Stimulated activated CD4-positive, alpha-beta T cell treated with anti-CD3 and anti-CD28 coated beads, Interleukin-15, amount 100 ng/mL, for 48 hours (primary cell): Measurements from ENCODE around the gene ARID1B.

Experiments
- DNase-seq, 2 donors: peaks; one replicate each; pipeline ENCODE4 v3.0.0-alpha.2; 2020; ENCODE audit warnings: low read depth in 2 of 2

The ARID1B gene

DNA sequence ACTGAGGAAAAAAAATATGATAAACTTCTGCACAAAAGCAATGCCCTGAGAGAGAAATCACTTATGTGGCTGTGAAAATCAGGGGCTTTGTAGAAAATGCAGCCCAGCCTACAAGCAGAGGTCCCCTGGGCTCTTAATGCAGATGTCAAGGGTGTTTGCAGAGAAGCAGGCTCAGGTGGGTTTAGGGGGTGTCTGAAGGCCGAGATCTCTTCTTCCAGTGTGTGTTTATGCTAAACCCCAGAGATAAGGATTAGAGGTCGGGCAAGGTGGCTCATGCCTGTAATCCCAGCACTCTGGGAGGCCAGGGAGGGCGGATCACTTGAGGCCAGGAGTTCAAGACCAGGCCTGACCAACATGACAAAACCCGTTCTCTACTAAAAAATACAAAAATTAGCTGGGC, 467.6 kb downstream of the ARID1B start:
- no peak for DNase-seq

DNA sequence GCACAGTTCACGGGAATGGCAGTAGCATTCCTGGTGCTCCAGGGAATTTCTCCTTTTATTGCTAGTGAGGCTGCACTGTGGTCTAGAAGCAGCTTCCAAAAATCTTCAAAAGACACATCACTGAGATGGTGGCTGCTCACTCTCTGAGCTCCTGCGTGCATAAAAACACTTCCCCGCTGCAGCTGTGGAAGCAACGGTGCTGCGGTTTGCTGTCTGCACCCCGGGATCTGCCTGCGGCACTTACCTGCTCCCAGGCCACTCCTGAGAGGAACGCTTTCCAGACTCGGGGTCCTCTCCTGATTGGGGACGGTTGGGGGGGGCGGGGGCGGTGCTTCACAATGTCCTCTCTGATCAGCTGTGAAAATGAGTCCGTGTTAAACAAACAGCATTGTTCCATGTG, 468.3 kb downstream of the ARID1B start:
- no peak for DNase-seq

- no peak for DNase-seq
These were observed 469.0 kb downstream of the ARID1B start for GRCh38 chr6:157246048-157246630.

DNA sequence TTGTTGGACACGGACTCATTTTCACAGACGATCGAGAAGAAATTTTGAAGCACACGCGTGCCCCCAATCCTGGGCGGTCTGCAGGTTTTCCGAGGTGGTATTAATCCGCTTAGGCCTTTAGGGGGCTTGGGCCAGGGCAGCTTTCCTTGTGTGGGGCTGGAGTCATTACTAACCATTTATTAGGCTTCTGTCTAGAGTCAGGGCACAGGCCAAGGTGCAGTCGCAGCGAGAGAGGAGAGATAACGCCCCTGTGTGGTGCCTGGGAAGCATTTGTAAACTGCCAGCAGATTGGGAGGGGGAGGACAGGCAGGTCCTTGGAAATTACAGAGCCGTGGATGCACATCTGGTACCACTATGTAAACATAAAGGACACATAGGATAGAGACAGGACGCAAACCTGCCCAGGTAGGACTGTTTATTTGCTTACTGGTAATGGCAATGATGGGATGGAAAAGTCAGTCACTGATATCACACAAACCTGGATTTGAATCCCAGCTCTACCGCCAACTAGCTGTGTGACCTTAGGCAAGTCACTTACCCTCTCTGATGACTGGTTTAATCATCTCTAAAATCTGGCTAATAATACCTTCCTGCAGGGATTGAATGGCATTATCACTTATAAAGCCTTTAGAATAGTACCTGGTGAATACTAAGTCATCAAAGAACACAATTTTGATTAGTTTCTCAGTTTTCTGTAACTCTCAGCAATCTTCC, 469.8 kb downstream of the ARID1B start:
- no peak for DNase-seq

- no peak for DNase-seq
These were observed 471.1 kb downstream of the ARID1B start for GRCh38 chr6:157248264-157248663.

DNA sequence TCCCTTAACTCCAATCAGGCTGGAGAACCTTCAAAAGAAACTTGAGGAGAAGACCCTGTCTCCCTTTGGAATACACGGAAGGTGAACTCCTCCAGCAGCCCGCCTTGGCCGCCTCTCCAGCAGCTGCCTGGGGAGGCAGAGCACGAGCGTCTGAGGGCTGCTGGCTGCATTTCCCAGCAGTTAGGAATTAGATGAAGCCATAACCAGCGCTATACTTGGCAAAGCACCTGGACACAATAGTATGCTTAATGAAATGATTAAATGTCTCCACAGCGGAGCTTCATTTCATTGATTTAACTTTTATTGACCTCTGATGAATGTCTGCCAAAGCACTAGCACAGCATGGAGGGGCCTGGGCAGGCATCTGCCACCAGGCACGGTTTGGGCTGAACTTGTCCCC, 472.6 kb downstream of the ARID1B start:
- no peak for DNase-seq

DNA sequence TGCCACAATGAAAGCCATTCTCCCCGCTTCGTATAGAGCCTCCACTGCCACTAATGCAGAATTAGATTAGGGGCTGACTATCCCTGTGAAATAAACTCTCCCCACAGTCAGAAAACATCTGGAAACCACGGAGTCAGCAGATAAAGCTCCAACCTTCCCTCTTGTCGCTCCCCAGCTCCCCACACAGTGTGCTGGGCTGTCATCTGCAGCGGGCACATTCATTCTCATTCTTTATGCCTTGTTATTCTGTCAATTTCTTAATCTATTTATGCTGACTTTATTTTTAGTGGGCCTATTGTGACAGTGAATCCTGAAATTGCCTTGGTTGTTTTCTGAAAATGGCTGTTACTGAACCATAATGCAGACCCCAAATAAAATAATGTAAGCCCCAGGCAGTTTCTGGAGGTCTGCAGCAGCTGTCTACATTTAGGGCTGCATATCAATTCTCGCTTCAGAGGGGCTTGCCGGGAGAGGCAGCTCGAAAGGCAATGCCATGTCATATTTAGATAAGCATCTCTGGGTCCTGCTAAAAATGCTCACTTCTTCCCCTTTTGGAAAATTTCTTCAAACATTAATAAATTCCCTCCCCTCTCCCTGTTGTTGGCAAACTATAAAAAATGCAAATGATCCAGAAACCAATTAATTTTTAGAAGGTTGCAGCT, 474.5 kb downstream of the ARID1B start:
- no peak for DNase-seq

DNA sequence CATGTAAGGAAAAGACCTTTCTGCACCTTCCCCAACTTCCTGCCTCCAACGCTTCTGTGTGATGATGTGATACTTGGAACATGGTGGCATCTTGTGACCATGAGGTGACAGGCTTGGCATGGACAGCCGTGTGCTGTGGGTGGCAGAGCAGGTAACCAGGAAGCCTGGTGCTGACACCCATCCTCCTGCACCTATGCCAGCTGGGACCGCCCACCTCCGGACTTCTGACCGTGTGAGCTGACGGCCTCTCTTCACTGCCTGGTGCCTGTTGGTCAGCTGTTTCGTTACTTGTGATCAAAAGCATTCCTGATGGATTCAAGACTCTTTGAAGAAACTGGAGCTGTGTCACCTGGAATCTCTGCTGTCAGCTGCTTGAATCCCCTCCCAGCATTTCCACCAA, 475.8 kb downstream of the ARID1B start:
- no peak for DNase-seq

DNA sequence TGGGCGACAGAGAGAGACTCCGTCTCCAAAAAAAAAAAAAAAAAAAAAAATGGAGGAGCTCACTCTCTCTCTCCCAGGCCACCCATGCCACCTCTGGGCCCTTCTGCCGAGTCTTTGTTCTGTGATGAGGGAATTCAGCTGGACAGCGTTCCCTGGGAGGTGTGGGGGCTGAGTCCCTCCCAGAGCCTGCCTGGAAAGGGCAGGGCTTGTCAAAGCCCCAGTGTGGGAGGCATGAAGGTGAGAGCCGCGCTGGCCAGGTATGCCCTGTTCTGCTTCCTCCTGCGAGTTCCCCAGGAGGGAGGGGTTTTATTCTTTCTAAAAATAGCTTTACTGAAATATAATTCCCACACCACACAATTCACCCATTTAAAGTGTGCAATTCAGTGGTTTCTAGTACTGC, 476.5 kb downstream of the ARID1B start:
- DNase-seq: no peak

DNA sequence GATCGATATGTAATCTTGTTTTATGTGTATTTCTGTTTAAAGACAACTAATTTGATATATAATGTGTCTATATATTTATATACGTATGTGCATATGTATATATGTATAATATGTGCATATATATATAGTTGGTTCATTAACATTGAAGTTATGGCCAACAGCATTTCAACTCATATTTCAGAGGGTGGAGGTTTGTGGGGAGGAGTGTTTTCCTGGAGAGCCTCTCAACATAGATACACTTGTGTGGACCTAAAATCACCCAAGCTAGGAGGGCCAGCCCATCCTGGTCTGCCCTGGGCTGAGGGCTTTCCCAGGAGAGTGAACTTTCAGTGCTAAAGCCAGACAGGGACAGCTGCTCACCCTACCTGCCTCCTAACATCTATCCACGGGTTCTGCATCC, 477.4 kb downstream of the ARID1B start:
- DNase-seq: no peak

DNA sequence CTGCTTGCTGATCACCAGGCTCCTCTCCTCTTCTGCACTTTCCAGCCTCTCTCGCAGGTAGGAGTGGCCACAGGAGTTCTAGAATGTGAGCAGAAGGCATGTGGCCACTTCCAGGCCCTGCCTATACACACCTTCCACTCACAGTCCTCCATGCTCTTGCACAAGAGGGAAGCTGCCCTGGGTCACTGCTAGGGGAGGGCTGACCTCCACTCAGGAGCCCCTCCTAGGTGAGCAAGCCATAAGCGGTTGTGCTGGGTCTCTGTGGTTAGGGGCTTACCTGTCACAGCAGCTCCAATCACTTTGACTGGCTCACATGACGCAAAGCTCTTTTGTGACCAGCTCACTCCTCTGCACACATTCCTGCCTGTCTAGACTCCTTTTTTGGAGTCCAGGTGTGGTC, 477.9 kb downstream of the ARID1B start:
- DNase-seq: no peak

- DNase-seq: no peak
These were observed 481.7 kb downstream of the ARID1B start for GRCh38 chr6:157258878-157259277.

DNA sequence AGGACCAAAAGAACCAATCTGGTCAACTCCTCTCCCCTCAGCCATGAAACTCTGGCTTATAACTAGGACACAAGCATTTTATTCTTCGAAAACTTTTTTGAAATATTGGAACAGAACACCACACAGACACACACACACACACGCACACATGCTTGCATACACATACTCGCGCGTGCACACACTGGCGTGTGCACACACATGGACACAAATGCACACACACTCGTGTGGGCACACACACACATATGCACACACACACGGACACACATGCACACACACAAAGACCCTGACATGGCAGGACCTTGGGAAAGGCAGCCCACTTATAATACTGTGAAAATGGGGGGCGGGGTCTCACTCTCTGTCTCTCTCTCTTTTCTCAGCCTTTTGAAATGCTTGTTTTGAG, 482.3 kb downstream of the ARID1B start:
- no peak for DNase-seq
